Activated CD4-positive, alpha-beta T cell treated with anti-CD3 and anti-CD28 coated beads for 24 hours (primary cell): ENCODE results near the gene CPPED1.
A peak's percentile ranks its signal among the peaks of the same experiment; 100 is the strongest.
"Not testable (repeated sequence)": the region's sequence is repeated elsewhere in the genome, so short reads cannot be mapped to it uniquely, and the experiment has no call there.

Experiments used
- DNase-seq, 2 donors: peaks; one replicate each; pipeline ENCODE4 v3.0.0-alpha.2; 2020; ENCODE audit warnings: low read depth in 2 of 2

Gene CPPED1

DNA sequence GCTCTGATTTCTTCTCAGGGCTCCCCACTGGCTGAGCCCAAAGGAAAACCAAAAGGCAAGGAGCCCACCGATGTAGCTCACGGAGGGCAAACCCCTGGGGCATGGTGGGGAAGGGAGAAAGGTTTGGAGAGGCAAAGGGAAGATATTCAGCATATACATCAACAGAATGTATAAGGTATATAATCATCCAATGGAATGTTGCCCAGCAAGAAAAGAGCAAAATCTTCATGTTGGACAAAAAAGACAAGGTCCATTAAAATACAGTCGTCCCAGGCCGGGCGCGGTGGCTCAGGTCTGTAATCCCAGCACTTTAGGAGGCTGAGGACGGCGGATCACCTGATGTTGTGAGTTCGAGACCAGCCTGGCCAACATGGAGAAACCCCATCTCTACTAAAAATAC lies 1.6 kb downstream of the CPPED1 start:
- no peak for DNase-seq

DNA sequence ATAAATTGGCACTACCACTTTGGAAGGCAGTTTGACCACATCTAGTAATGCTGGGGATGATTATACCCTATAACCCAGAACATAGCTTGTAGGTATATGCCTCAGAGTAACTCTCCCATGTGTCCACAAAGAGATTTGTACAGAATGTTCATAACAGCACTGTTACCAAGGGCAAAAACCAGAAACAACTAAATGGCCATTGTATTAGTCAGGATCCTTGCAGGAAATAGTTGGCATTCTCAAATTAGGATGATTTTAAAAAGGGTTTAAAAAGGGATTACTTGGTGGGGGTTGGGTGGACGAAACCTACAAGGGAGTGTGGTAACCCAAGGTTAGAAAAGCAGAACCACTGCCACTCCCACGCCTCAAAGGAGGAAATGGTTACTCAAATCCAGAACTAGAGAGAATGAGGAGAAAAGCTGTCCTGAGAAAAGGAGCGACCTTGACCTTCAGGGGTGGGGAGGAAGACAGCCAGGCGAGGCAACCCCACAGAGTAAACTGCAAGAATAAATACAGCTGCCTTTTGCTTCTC lies 2.1 kb downstream of the CPPED1 start:
- no peak for DNase-seq

DNA sequence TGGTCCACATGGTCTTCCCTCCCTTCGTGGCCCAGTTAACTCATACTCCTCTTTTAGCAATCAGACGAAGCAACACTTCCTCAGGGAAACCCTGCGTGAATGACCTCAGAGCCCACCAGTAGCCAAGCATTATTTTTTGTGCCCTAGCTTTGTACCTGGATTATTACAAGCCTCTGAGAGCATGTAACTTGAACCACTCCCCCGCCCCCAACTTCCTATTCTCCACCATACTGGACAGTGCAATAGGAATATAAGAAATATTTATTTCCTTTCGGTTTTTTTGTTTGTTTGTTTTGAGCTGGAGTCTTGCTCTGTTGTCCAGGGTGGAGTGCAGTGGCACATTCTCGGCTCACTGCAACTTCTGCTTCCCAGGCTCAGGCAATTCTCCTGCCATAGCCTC lies 2.9 kb downstream of the CPPED1 start:
- no peak for DNase-seq

DNA sequence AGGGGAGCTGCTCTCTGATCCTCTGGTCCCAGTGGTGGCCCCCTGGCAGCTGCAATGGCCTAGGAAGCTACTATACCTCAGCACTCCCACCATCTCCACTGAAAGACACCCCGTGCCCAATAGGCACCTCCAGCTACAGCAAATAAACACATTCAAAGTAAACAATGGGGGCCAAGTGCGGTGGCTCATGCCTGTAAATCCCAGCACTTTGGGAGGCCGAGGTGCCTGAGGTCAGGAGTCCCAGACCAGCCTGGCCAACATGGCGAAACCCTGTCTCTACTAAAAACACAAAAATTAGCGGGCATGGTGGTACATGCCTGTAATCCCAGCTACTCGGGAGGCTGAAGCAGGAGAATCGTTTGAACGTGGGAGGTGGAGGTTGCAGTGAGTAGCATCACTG lies 3.7 kb downstream of the CPPED1 start:
- DNase-seq, result not testable (repeated sequence)

DNA sequence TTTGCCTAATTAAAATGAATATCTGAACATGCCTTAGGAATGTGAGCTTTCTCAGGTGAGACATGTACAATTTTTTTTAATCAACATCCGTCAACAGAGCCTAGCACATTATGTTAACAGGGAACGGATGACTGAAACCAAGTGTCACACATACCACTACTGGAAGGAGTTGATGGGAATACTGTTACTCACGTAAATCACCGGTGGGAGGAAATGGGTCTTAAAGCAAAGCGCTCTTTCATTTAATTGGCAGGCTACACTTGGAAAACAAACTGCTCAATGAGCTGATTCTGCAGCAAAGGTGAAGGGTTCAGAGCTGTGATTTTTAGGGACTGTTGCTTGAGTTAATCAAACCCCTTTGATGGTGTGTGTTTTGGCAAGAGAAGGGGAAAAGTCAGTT lies 4.8 kb downstream of the CPPED1 start:
- DNase-seq, result no peak

DNA sequence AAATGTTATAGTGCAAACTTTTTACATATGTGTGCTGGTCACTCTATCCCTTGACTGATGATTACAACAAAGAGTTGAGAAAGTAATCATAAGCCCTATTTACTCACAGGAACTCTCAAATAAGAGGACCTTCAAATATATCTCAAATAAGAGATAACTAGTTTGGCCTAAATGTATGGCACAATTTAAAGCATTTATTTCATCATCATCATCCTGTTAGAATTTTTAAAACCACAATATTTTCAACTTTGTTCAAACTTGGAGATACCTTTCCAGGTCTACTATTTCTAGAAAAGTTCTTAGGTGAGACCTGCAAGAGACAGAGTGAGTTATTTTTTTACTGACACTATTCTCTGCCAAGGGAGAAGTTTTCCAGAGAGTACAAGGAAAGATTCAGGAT lies 5.5 kb downstream of the CPPED1 start:
- DNase-seq, result no peak

DNA sequence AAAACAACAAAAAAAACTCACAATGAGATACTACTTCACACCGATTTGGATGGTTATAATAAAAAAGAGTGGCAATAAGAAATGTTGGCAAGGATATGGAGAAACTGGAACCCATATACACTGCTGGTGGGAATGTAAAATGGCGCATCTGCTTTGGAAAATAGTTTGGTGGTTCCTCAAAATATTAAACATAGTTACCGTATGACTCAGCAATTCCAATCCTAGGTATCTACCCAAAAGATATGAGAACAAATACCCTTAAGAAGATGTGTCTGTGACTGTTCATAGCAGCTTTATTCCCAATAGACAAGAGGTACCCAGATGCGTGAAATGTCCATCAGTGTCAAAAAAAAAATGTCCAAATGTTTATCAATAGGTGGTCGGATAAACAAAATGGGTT lies 7.2 kb downstream of the CPPED1 start:
- DNase-seq, result no peak

DNA sequence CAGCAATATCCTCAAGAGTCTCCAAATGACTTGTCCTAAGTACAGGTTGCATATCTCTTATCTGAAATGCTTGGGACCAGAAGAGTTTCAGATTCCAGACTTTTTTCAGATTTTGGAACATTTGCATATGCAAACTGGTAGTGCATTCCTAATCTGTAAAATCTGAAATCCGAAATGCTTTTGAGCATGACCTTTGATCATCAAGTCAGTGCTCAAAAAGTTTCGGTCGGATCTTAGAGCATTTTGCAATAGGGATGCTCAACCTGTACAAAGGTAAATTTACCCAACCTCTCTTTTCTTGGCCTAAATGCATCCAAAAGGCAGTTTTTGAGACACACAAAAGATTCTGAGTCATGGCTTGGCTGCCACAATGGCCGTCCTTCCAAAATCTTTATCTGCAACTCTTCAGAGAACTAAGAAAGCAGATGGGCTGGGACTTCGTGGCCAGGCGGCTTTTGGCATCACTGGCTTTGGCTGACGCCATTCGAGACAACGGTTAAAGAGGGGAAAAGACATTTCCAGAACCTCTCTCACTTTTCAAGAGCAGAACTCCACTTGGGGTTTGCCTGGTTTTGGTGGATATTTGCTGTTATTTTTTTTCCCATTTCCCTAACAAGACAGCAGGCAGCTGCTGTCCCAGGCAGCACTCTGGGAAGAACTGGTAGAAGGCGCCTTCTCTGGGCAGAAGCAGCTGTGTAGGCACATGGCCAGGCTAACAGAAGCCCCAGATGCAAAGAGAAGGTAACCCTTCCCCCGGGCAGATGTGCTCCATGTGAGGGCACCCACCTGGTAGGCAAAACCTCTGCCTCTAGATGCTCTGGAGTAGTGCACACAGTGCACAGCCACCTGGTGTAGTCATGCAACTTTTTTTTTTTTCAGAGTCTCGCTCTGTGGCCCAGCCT lies 8.9 kb downstream of the CPPED1 start:
- DNase-seq, result no peak

DNA sequence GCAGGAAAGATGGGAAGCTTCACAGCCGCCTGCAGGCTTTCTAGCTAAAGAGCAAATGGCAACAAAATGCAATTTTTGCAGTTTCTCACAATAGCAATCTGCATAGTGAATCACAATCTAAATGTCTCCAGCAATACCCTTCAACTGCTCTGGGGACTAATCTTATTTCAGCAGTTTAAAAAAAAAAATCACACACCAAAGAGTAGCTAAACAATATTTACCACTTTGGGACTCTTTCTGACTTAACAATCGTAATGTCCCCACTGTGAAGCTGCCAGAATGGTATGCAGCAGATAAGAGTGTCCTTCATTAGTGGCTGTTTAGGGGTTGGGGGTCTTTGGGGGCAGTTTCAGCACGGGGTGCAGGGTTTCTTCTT lies 9.8 kb downstream of the CPPED1 start:
- DNase-seq, result no peak

DNA sequence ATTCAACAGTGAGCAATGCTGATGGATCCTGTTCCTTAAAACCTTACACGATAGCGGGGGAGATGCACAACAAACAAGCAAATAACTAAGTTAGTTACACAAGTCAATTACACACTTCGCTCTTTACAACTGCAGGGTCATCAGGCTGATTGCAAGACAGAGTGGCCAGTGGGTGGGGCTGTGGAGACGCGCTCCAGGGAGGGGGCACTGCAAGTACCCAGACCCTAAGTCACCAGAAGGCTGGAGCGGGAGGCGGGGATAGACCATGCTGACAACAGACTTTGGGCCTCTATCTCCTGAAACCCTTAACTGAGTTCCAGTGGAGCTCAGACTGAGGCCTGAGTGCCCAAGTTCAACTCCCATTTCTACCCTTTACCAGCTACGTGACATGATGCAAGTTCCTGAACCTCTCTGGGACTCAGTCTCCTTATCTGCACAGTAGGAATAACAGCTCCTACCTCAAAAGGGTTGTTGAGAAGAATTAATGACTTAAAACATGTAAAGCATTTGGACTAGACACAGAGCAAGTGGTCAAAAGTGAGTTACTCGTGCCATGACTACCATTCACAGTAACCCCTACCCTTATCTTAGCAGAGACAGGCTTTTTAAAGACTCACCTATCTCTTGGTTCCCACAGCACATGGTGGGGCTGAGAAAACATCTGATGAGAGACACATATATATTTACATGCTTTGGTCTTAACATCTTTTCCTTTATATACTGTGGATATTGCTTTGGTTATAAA lies 10.4 kb downstream of the CPPED1 start:
- DNase-seq, result no peak

DNA sequence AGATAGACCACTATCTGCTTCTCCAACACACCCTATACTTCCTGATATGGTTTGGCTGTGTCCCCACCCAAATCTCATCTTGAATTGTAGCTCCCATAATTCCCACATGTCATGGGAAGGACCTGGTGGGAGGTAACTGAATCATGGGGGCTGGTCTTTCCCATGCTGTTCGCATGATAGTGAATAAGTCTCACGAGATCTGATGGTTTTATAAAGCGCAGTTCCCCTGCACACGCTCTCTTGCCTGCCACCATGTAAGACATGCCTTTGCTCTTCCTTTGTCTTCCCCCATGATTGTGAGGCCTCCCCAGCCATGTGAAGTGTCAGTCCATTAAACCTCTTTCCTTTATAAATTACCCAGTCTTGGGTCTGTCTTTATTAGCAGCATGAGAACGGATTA lies 11.2 kb downstream of the CPPED1 start:
- not testable (repeated sequence) for DNase-seq

DNA sequence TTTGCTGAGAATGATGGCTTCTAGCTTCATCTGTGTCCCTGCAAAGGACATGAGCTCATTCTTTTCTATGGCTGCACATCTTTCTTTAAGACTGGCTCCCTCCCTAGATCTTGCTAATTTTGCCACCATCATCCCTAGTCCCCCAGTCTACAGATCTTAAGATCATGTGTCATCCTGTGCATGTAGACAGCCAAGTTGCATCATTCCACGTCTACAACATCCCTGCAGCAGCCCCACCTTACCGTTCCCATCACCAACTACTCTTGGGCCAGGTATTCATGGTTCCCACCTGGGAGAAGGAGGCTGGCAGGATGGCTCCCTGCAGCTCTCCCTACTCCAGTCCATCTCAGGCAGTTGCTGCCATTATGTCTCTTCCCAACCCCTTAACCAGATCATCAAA lies 12.3 kb downstream of the CPPED1 start:
- no peak for DNase-seq

DNA sequence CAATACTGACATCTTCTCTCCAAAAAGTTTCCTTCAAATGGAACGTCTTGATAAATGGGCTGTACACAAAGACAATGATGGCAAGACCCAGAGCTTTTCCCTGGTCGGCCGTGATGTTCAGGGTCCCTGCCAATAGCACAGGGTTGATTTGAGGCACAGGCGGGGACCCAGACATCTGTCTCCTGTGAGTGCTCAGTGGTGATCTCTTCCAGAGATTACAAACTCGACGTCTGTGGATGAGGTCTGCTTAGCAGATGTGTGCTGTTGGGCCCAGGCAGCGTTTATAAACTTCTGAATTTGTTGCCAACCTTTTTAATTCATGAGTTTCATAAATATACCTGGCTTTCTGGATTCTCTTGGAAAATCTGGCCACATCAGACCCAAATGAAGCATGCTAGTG lies 14.9 kb downstream of the CPPED1 start:
- no peak for DNase-seq

DNA sequence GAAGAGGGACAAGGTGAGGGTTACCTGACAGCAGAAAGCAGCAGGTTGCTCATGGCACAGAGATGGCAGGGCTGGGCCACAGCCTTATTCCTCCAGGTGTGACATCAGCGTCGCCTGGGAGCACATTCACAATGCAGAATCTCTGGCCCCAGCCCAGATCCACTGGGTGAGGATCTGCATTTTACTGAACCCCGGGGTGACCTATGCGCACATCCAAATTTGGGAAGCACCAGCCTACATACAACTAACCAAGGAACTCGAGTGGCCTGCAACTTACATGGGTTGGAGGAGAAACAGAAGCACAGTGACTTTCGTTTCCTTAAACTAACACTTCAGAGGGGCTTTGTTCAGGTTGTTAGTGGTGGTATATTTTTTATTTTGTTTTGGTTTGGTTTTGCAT lies 17.6 kb downstream of the CPPED1 start:
- DNase-seq, result no peak

DNA sequence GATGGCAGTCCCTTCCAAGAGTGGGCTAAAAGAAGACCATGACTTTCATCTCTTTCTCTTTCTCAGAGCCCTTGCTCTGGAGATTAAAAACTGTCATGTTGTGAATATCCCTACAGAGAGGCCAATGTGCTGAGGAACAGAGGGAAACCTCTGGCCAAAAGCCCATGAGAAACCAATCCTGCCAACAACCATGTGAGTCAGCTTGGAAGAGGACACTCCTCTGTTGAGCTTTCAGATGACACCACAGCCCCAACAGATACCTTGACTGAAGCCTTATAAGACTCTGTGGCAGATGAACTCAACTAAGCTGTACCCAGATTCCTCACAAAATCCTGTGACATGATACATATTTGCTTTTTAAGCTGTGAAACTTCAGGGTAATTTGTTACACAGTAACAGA lies 19.6 kb downstream of the CPPED1 start:
- DNase-seq, result no peak

DNA sequence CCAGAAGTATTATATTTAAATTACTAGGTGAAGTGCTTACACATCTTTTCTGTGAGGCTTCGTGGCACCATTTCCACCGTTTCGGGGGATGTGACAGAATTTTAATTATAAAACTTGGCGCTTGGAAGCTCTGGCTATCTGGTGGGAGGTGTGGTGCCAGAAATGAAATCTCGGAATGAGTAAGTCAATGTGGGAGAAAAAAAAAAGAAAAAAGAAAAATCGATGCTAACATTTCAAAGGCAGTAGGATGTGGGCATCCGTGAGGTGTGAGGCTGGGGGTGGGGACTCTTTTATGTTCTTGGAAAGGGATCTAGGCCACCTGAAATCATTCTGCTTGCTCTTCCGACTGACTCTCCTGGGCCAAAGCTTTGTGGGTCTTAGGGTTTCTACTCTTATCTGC lies 21.9 kb downstream of the CPPED1 start:
- DNase-seq, result peak in 1 of 2 donors; percentile 0

DNA sequence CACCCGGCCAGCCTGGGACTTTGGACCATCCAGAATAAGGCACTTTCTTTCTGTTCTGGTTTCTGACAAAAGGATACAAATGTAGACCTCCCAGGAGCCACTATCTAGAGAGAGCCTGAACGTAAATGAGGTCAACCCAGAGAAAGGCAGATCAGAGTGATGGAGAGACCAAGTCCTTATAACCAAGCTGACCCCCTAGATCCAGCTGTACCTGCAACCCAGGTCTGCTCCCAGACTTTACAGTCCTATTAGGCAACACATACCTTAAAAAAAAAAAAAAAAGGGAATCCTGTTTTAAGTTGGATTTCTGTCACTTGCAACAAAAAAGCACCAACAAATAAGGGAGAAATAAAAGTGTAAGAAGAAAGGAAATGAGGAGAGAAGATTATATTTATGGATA lies 23.2 kb downstream of the CPPED1 start:
- no peak for DNase-seq

DNA sequence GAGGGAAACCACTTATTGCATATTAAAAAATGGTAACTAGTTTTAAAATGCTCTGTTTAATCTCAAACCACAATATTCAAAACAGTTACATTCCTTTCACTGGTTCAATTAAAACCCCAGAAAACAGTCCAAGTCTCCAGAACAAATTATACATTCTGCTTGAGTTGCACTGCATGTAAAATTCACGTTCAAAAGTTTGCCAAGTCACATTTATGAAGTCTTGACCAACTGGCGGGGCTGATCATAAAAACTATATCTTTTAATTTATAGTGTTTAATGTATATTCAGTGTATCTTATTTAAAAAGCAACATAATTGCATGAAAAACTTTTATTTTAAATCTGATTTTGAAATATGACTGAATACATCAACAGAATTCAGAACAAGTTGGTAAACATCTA lies 25.0 kb downstream of the CPPED1 start:
- no peak for DNase-seq

DNA sequence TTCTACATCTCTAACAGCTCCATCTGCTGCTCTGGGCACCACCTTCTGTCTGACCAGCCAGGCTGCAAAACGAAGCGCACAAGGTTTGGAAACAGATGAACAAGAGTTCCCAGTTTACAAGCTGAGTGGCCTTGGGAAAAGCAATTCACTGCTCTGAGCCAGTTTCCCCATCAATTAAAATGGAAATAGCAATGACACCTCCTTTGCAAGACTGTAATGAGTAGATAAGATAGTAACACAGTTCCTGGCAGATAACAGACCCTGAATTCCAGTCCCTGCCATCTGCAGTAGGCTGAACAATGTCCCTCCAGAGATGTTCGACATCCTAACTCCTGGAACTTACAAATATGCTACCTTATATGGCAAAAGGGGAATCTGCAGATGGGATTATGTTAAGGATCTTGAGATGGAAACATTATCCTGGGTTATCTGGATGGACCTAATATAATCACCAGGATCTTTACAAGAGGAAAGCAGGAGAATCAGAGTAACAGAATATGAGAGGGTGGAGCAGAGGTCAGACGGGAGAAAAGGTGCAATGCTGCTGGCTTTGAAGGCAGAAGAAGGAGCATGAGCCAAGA lies 27.9 kb downstream of the CPPED1 start:
- no peak for DNase-seq

DNA sequence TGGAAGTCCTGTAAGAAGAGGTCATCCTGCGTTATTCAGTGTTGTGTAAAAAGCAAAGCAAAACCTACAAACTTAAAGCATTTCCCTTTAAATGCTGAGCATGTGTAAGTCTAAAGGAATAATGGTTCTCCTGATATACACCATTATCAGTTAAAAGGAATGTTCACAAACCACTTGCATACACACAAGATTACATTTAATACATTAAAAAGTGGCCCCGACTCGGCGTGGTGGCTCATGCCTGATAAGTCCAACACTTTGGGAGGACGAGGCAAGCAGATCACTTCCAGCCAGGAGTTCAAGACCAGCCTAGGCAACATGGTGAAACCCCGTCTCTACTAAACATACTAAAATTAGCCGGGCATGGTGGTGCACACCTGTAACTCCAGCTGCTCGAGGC lies 30.5 kb downstream of the CPPED1 start:
- DNase-seq, result no peak

DNA sequence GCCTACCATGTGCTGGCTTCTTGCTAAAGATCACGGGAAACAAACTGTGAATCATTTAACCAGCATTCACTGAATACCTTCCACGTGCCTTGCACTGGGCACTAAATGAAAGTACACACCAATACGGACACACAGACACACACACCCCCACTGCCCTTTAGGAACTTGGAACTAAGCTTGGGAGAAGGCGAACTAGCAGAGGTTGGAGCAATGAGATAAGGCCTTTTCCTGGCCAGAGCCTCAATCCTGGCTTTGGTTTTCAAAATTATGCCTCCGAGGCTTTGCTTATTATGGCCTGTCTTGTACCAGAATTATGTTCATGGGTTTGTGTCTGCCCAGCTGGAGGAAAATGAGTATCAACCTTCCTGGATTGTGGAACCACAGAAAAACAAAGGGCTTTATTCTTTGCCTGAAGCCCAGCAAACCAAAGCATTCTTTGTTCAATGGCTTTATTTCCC lies 32.3 kb downstream of the CPPED1 start:
- DNase-seq, result no peak

DNA sequence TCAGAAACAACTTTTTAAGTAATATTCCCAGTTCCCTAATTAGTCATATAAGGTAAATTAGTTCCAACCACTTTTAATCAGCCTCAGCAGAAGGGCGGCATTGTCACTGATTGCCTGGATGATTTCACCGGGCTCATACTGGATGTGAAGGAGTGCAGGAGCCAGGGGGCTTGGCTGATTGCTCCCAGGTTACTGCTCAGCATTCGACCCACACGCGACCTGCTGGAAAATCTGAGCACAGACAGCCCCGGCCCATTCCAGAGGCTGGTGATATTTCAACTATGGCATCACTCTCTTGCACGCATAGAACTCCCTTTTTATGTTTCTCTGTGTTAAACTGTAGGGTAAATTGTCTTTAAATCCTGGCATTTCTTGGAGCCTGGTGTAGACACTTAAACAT lies 34.2 kb downstream of the CPPED1 start:
- no peak for DNase-seq

DNA sequence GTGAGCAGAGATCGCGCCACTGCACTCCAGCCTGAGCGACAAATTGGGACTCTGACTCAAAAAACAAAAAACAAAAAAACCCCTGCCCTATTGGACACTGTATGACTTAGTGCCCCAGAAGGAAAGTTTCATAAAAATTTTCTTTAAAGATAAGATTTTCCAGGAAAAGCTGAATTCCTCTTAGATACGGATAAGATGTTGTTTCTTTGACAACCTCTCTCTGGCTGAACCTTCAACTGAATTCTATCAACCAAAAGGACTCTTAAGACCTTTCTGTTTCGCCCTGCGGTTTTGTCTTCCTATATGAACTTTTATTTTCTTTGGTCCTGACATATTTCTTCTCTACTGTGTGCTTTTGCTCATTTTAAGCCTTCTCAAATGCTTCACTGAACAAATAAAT lies 35.8 kb downstream of the CPPED1 start:
- DNase-seq, result no peak
